ENCODE results near the gene PAPPA. TPM values are rescaled to one million over a fixed set of nuclear protein-coding genes. Genes with fewer than 3 reads are reported as not detected.

PAPPA gene
- total and polyA plus RNA-seq, 2 of the 8 experiments (the other 6 are each of a cell fraction or from before 2014, with no cell fraction given), result 0.18 to 0.63 TPM

GRCh38 chr9:116133163-116133562 lies 20.4 kb upstream of the PAPPA start:
- no peak overlapping the region for H4K5ac ChIP-seq (ENCODE audit: insufficient read length, low read depth, low read length)
- no peaks in the 10 kb centered on the region for H3K4me1 ChIP-seq (replicated peaks in 1 of 4; ENCODE audit: control insufficient read depth in 3 of 4, insufficient read depth in 4 of 4, low read length in 3 of 4)
- H3K4me3 ChIP-seq (ENCODE audit: extremely low read depth in 1 of 4, insufficient read depth in 2 of 4, low read depth in 3 of 4, low read length in 4 of 4), result no peak overlapping the region
- no peaks in the 10 kb centered on the region for H3K27me3 ChIP-seq (replicated peaks in 1 of 4; ENCODE audit: control insufficient read depth in 3 of 4, extremely low read depth in 1 of 4, insufficient read depth in 3 of 4, low read length in 3 of 4)
- DNase-seq (ENCODE audit: low read depth in 1 of 2, low spot score in 2 of 2) (no peak), FAIRE-seq (no peak)
- H4K8ac ChIP-seq (ENCODE audit: extremely low read depth, insufficient read depth, low read length), result no peak overlapping the region
- no peaks in the 10 kb centered on the region for H3K36me3 ChIP-seq (ENCODE audit: control insufficient read depth in 2 of 4, insufficient read depth in 4 of 4, low read length in 3 of 4)
- no peak overlapping the region for H3K9ac ChIP-seq (replicated peaks in 1 of 4; ENCODE audit: extremely low read depth in 1 of 4, low read depth in 3 of 4, low read length in 3 of 4)
- H4K20me1 ChIP-seq (replicated peaks in 1 of 2; ENCODE audit: control insufficient read depth in 1 of 2, insufficient read depth in 2 of 2, low read length in 2 of 2), result no peaks in the 10 kb centered on the region
- H3K23me2 ChIP-seq (ENCODE audit: low read depth, low read length), result no peaks in the 10 kb centered on the region; the same call in 1 of the 2 replicates
- H3K23ac ChIP-seq (ENCODE audit: insufficient read length), result no peak overlapping the region
- no peak overlapping the region for H2BK5ac ChIP-seq (ENCODE audit: low read depth, low read length)
- H2AFZ ChIP-seq (ENCODE audit: low read length), result no peak overlapping the region
- no peaks in the 10 kb centered on the region for H3K79me1 ChIP-seq (ENCODE audit: low read depth, low read length)
- no peak overlapping the region for H4K91ac ChIP-seq (replicated peaks; ENCODE audit: insufficient read length, low read length)
- H2BK15ac ChIP-seq (ENCODE audit: low read length), result no peak overlapping the region
- ChIA-PET CTCF (ENCODE audit: partially characterized antibody) (interaction anchor here (0.6 to 1.9 kb wide), 4 partner anchors 10 to 436 kb away, joined by 3 to 7 read pairs (median 3); no protein-coding TSS in a partner anchor), POLR2A (ENCODE audit: partially characterized antibody) (no interaction called here)
- H3K4ac ChIP-seq (replicated peaks; ENCODE audit: insufficient read length, low read depth, low read length), result no peak overlapping the region
- no peak overlapping the region for H3K56ac ChIP-seq (replicated peaks; ENCODE audit: insufficient read length, low read depth, low read length)
- no peak overlapping the region for H2BK20ac ChIP-seq (ENCODE audit: low read length)
- no peak overlapping the region for H2BK12ac ChIP-seq (ENCODE audit: low read depth, low read length)
- H3K18ac ChIP-seq (ENCODE audit: extremely low read depth, low read length), result no peak overlapping the region
- no peak overlapping the region for H2BK120ac ChIP-seq (replicated peaks; ENCODE audit: low read depth, low read length)
- no peaks in the 10 kb centered on the region for H3K79me2 ChIP-seq (ENCODE audit: control insufficient read depth in 1 of 2, insufficient read depth in 2 of 2, low read length in 2 of 2)
- no peak overlapping the region for H3K27ac ChIP-seq (ENCODE audit: low read depth, low read length)
- no peak overlapping the region for H3K4me2 ChIP-seq (ENCODE audit: insufficient read depth in 1 of 2, low read depth in 2 of 2, low read length in 2 of 2)
- WGBS, 2 experiments (ENCODE audit: extremely low coverage in 1 of 2, insufficient coverage in 1 of 2, insufficient read length in 1 of 2, insufficient replicate concordance in 2 of 2, low coverage in 1 of 2, low lambda C conversion rate in 2 of 2, missing lambda C conversion rate in 1 of 2), result 44% methylated on average over 2 of the region's 2 CpGs; no CpG with 5 or more reads in 1 of the 2 experiments
- no peak overlapping the region for H3K14ac ChIP-seq (ENCODE audit: insufficient read length)
- H3K9me3 ChIP-seq (ENCODE audit: insufficient read depth in 2 of 2, low read depth in 1 of 2, low read length in 1 of 2), result no peaks in the 10 kb centered on the region
- H2AK5ac ChIP-seq (ENCODE audit: low read depth, low read length), result no peak overlapping the region
- no peak for TF ChIP-seq SUZ12 (IDR thresholded peaks at IDR 0.05; ENCODE audit: low read length)
- TF ChIP-seq ASH2L (IDR thresholded peaks at IDR 0.05; ENCODE audit: low read length), result no peak
- TF ChIP-seq PHF8 (conservative IDR thresholded peaks at IDR 0.05; ENCODE audit: low read depth, low read length), result no peak
- TF ChIP-seq JUN (IDR thresholded peaks at IDR 0.05; ENCODE audit: low read depth, low read length), result no peak
- no peak for TF ChIP-seq TCF12 (IDR thresholded peaks at IDR 0.05; ENCODE audit: low read depth, low read length)
- no peak for TF ChIP-seq CBX8 (IDR thresholded peaks at IDR 0.05; ENCODE audit: borderline replicate concordance, low read depth, low read length)
- TF ChIP-seq EGR1 (IDR thresholded peaks at IDR 0.05; ENCODE audit: borderline replicate concordance, low read depth, low read length), result no peak
- no peak for TF ChIP-seq RFX5 (IDR thresholded peaks at IDR 0.05; ENCODE audit: borderline replicate concordance, low read depth, low read length)
- TF ChIP-seq RBBP5 (IDR thresholded peaks at IDR 0.05; ENCODE audit: borderline replicate concordance, low read depth, low read length), result no peak
- TF ChIP-seq SIX5 (IDR thresholded peaks at IDR 0.05; ENCODE audit: low read depth, low read length), result no peak
- no peak for TF ChIP-seq ZNF274 (IDR thresholded peaks at IDR 0.05; ENCODE audit: borderline replicate concordance, extremely low read depth, low read length)
- no peak for TF ChIP-seq RAD21 (IDR thresholded peaks at IDR 0.05 in 1 of 2, conservative IDR thresholded peaks at IDR 0.05 in 1 of 2; ENCODE audit: low read depth in 2 of 2, low read length in 2 of 2)
- TF ChIP-seq CEBPB (IDR thresholded peaks at IDR 0.05; ENCODE audit: low read depth, low read length), result no peak
- no peak for TF ChIP-seq TBP (IDR thresholded peaks at IDR 0.05; ENCODE audit: low read depth, low read length)
- no peak for TF ChIP-seq KDM4A (IDR thresholded peaks at IDR 0.05; ENCODE audit: low read depth, low read length, severe bottlenecking)

All from H1 (cell line).